Karpas-422 (cell line): ENCODE results near the gene CD164L2. TPM values are rescaled to one million over a fixed set of nuclear protein-coding genes. Genes with fewer than 3 reads are reported as not detected.
A peak's percentile ranks its signal among the peaks of the same experiment; 100 is the strongest.

Experiments used
- DNase-seq: peaks from one replicate; pipeline ENCODE4 v3.0.0-alpha.2; 2015
- H2AFZ ChIP-seq: fragments of 200-600 bp; sonication (generic); 2 replicates; pipeline ENCODE4 v1.6.1; 2014; ENCODE audit warnings: antibody characterized with exemption, low read length, mixed read lengths
- H3K27ac ChIP-seq: fragments of 200-600 bp; sonication (generic); 2 replicates; pipeline ENCODE4 v1.5.1; 2014; ENCODE audit warnings: mild to moderate bottlenecking, low read length, moderate library complexity
- H3K27me3 ChIP-seq: fragments of 200-600 bp; sonication (generic); 2 replicates; pipeline ENCODE4 v1.6.1; 2014; ENCODE audit warnings: low read length, mixed read lengths
- H3K36me3 ChIP-seq: fragments of 200-600 bp; sonication (generic); 2 replicates; pipeline ENCODE4 v1.6.1; 2014; ENCODE audit warnings: low read length, mixed read lengths; ENCODE audit not compliant: insufficient read depth
- H3K4me1 ChIP-seq: fragments of 200-600 bp; sonication (generic); 2 replicates; pipeline ENCODE4 v1.6.1; 2014; ENCODE audit warnings: mild to moderate bottlenecking, low read length, mixed read lengths
- H3K4me2 ChIP-seq: fragments of 200-600 bp; sonication (generic); 2 replicates; pipeline ENCODE4 v1.6.1; 2014; ENCODE audit warnings: low read length, low read depth, mild to moderate bottlenecking; ENCODE audit not compliant: poor library complexity, severe bottlenecking
- H3K4me3 ChIP-seq: fragments of 200-600 bp; sonication (generic); 2 replicates; pipeline ENCODE4 v1.5.1; 2014; ENCODE audit warnings: mild to moderate bottlenecking, antibody characterized with exemption, low read length, mixed read lengths
- H3K79me2 ChIP-seq: fragments of 200-600 bp; sonication (generic); 2 replicates; pipeline ENCODE4 v1.6.1; 2014; ENCODE audit warnings: mild to moderate bottlenecking, low read length, mixed read lengths
- H3K9ac ChIP-seq: fragments of 200-600 bp; sonication (generic); 2 replicates; pipeline ENCODE4 v1.6.0; 2014; ENCODE audit warnings: low read length
- H3K9me2 ChIP-seq: fragments of 200-600 bp; sonication (generic), shearing (Covaris generic); replicated peaks from 2 replicates; pipeline ENCODE4 v1.6.0; 2014; ENCODE audit warnings: mild to moderate bottlenecking, low read length, moderate library complexity; ENCODE audit not compliant: insufficient read depth
- H3K9me3 ChIP-seq: fragments of 300-700, 200-600 bp; sonication (generic); 2 replicates; pipeline ENCODE4 v1.6.1; 2014; ENCODE audit warnings: low read length, mixed read lengths
- H4K20me1 ChIP-seq: fragments of 200-600 bp; sonication (generic); 2 replicates; pipeline ENCODE4 v1.6.1; 2014; ENCODE audit warnings: mild to moderate bottlenecking, antibody characterized with exemption, low read length, low read depth; ENCODE audit not compliant: insufficient read depth
- total RNA-seq: library from RNA; depleted of rRNA; stranded (reverse); fragments of >200 nt; shearing (Covaris generic); gene quantifications from 2 replicates; pipeline ENCODE4 v1.2.3, GENCODE V29; 2014; ENCODE audit warnings: low replicate concordance

Gene CD164L2
- total RNA-seq, 1 experiment from 2014 or later, result 0.22 TPM

GRCh38 chr1:27395441-27396195 lies 12.5 kb upstream of the CD164L2 start:
- Histone ChIP-seq H3K9me2 (no peaks in the 10 kb centered on the region), H3K9ac (no peak overlapping the region), H2AFZ (no peak overlapping the region), H3K4me3 (no peak overlapping the region), H3K27me3 (no peaks in the 10 kb centered on the region), H3K9me3 (no peaks in the 10 kb centered on the region), H3K4me1 (peaks cover 29% of the 10 kb centered on the region), H3K27ac (no peak overlapping the region), H3K79me2 (peaks cover 5% of the 10 kb centered on the region; the same call in 1 of the 2 replicates), H4K20me1 (no peaks in the 10 kb centered on the region), H3K4me2 (no peak overlapping the region), H3K36me3 (no peaks in the 10 kb centered on the region)
- peak; percentile 95 for DNase-seq

- no peak overlapping the region for H3K4me3 ChIP-seq
- H3K79me2 ChIP-seq, result peaks cover 5% of the 10 kb centered on the region; the same call in 1 of the 2 replicates
- H3K4me2 ChIP-seq, result no peak overlapping the region
- no peaks in the 10 kb centered on the region for H3K9me2 ChIP-seq
- no peaks in the 10 kb centered on the region for H3K27me3 ChIP-seq
- no peak for DNase-seq
- H3K9ac ChIP-seq, result 0 out of 2 replicates have a peak overlapping the region, but pooled peaks have one; percentile 21
- no peaks in the 10 kb centered on the region for H4K20me1 ChIP-seq
- no peaks in the 10 kb centered on the region for H3K36me3 ChIP-seq
- peaks cover 29% of the 10 kb centered on the region for H3K4me1 ChIP-seq
- no peak overlapping the region for H2AFZ ChIP-seq
- H3K9me3 ChIP-seq, result no peaks in the 10 kb centered on the region
- no peak overlapping the region for H3K27ac ChIP-seq
Observed at GRCh38 chr1:27394925-27395324, 11.8 kb upstream of the CD164L2 start.

GRCh38 chr1:27394282-27394658 lies 11.1 kb upstream of the CD164L2 start:
- H3K4me1 ChIP-seq, result peaks cover 29% of the 10 kb centered on the region
- no peak for DNase-seq
- H3K9me2 ChIP-seq, result no peaks in the 10 kb centered on the region
- no peak overlapping the region for H3K27ac ChIP-seq
- H2AFZ ChIP-seq, result no peak overlapping the region
- H3K9me3 ChIP-seq, result no peaks in the 10 kb centered on the region
- H3K27me3 ChIP-seq, result no peaks in the 10 kb centered on the region
- no peak overlapping the region for H3K4me3 ChIP-seq
- no peak overlapping the region for H3K9ac ChIP-seq
- no peaks in the 10 kb centered on the region for H3K36me3 ChIP-seq
- H4K20me1 ChIP-seq, result no peaks in the 10 kb centered on the region
- H3K79me2 ChIP-seq, result peaks cover 5% of the 10 kb centered on the region; the same call in 1 of the 2 replicates
- no peak overlapping the region for H3K4me2 ChIP-seq

GRCh38 chr1:27393641-27394281 lies 10.6 kb upstream of the CD164L2 start:
- H3K4me1 ChIP-seq, result peaks cover 29% of the 10 kb centered on the region
- no peaks in the 10 kb centered on the region for H3K9me2 ChIP-seq
- no peak overlapping the region for H2AFZ ChIP-seq
- H3K79me2 ChIP-seq, result peaks cover 5% of the 10 kb centered on the region; the same call in 1 of the 2 replicates
- DNase-seq, result no peak
- no peaks in the 10 kb centered on the region for H3K36me3 ChIP-seq
- no peaks in the 10 kb centered on the region for H3K27me3 ChIP-seq
- peak overlapping the region; percentile 90 for H3K9ac ChIP-seq
- H3K9me3 ChIP-seq, result no peaks in the 10 kb centered on the region
- no peaks in the 10 kb centered on the region for H4K20me1 ChIP-seq
- no peak overlapping the region for H3K27ac ChIP-seq
- peak overlapping the region; percentile 98 for H3K4me2 ChIP-seq
- peak overlapping the region; percentile 96; the same call in 1 of the 2 replicates for H3K4me3 ChIP-seq

- Histone ChIP-seq H3K4me3 (peak overlapping the region; percentile 96), H3K4me2 (peak overlapping the region; percentile 98), H3K36me3 (no peaks in the 10 kb centered on the region), H3K27ac (no peak overlapping the region), H2AFZ (peak overlapping the region; percentile 97), H3K4me1 (peaks cover 29% of the 10 kb centered on the region), H3K9ac (peak overlapping the region; percentile 90), H3K9me2 (no peaks in the 10 kb centered on the region), H3K9me3 (no peaks in the 10 kb centered on the region), H3K27me3 (no peaks in the 10 kb centered on the region), H4K20me1 (no peaks in the 10 kb centered on the region), H3K79me2 (peaks cover 5% of the 10 kb centered on the region; the same call in 1 of the 2 replicates)
- peak; percentile 60 for DNase-seq
Observed at GRCh38 chr1:27392778-27393635, 9.9 kb upstream of the CD164L2 start.

- H3K4me3 ChIP-seq, result peak within 1 kb of the TSS; percentile 96
Observed at GRCh38 chr1:27392096-27392777, 9.1 kb upstream of the CD164L2 start, which contains the start of gene GPR3. Gene GPR3 (plus strand): TSS chr1:27392622. CDS start chr1:27393799, 1,177 bp downstream.

GRCh38 chr1:27391511-27392095 lies 8.5 kb upstream of the CD164L2 start:
- Histone ChIP-seq H3K9me3 (no peaks in the 10 kb centered on the region), H3K4me3 (peak overlapping the region; percentile 96), H3K79me2 (peaks cover 5% of the 10 kb centered on the region; the same call in 1 of the 2 replicates), H2AFZ (peak overlapping the region; percentile 80; the same call in 1 of the 2 replicates), H3K4me1 (peaks cover 29% of the 10 kb centered on the region), H3K9ac (peak overlapping the region; percentile 67), H3K27me3 (no peaks in the 10 kb centered on the region), H3K4me2 (peak overlapping the region; percentile 98), H3K27ac (no peak overlapping the region), H4K20me1 (no peaks in the 10 kb centered on the region), H3K9me2 (no peaks in the 10 kb centered on the region), H3K36me3 (no peaks in the 10 kb centered on the region)
- DNase-seq, result peak; percentile 85

More at GRCh38 chr1:27392096-27392777, 9.1 kb upstream of the CD164L2 start, which contains the start of gene GPR3:
- peak within 1 kb of the TSS; percentile 97 for H2AFZ ChIP-seq
- peak within 1 kb of the TSS; percentile 98 for H3K4me2 ChIP-seq
- H3K4me1 ChIP-seq, result peaks cover 29% of the 10 kb centered on the region
- no peaks in the 10 kb centered on the region for H3K36me3 ChIP-seq
- no peaks in the 10 kb centered on the region for H3K9me2 ChIP-seq
- H3K9me3 ChIP-seq, result no peaks in the 10 kb centered on the region
- no peaks in the 10 kb centered on the region for H4K20me1 ChIP-seq
- H3K9ac ChIP-seq, result peak within 1 kb of the TSS; percentile 90
- no peaks in the 10 kb centered on the region for H3K27me3 ChIP-seq
- no peak within 1 kb of the TSS for H3K27ac ChIP-seq
- peak; percentile 97 for DNase-seq
- H3K79me2 ChIP-seq, result peaks cover 5% of the 10 kb centered on the region; the same call in 1 of the 2 replicates
